GM12864 (cell line): Measurements from ENCODE around the gene ALPG.
A peak's percentile ranks its signal among the peaks of the same experiment; 100 is the strongest.
"Not testable (repeated sequence)": the region's sequence is repeated elsewhere in the genome, so short reads cannot be mapped to it uniquely, and the experiment has no call there.

ENCODE experiments used
- DNase-seq: peaks from one replicate; pipeline ENCODE4 v3.0.0-alpha.2; 2011; ENCODE audit warnings: low read depth
- H3K4me3 ChIP-seq: 2 replicates; pipeline ENCODE4 v1.5.1; 2011; ENCODE audit warnings: mild to moderate bottlenecking, low read depth, low read length, control low read depth
- TF ChIP-seq, protein P1 (sequence below): IDR thresholded peaks from 2 replicates; pipeline ENCODE4 v1.5.1; 2011; ENCODE audit warnings: low read depth, mild to moderate bottlenecking, moderate library complexity, low read length, control low read depth, inconsistent platforms; ENCODE audit errors: missing control alignments

Gene ALPG

DNA sequence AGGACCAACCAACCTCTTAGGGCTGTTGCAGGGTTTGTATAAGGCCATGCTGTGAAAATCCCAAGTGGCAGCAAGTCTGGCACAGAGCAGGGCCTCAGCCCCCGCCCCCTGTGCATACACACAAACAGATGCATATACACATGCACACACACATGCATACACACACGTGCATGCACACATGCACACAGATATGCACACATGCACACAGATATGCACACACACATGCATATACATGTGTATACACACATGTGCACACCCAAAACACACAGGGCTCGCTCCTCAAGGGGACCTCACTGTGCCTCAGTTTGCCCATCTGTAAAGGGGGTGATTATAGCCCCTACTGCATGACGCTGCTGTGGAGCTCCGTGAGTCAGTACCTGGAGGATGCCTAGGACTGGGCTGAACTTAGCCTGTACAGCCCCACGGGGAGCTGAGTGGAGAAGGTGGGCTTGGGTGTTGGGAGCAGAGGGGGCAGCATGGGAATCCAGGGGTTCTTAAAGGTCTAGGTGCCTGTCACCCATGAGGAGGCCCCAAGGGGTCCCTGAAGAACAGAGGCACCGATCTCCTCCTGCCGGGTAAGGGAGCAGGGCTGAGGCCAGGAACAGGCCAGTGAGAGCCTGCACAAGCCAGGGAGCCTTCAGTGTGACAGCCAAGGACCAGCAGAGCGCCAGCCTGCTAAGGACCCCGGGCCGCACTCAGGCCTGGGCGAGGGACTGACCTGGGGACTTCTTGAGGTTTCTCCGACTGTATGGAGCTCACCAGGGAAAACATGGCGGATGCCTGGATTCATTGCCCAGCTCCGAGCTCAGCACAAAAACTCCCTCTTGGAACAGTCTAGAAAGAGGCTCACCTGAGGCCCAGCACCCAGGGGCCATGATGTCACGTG lies 25.3 kb downstream of the ALPG start:
- no peak overlapping the region for H3K4me3 ChIP-seq
- no peak for DNase-seq
- TF ChIP-seq, protein P1, sequence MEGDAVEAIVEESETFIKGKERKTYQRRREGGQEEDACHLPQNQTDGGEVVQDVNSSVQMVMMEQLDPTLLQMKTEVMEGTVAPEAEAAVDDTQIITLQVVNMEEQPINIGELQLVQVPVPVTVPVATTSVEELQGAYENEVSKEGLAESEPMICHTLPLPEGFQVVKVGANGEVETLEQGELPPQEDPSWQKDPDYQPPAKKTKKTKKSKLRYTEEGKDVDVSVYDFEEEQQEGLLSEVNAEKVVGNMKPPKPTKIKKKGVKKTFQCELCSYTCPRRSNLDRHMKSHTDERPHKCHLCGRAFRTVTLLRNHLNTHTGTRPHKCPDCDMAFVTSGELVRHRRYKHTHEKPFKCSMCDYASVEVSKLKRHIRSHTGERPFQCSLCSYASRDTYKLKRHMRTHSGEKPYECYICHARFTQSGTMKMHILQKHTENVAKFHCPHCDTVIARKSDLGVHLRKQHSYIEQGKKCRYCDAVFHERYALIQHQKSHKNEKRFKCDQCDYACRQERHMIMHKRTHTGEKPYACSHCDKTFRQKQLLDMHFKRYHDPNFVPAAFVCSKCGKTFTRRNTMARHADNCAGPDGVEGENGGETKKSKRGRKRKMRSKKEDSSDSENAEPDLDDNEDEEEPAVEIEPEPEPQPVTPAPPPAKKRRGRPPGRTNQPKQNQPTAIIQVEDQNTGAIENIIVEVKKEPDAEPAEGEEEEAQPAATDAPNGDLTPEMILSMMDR = no peak

DNA sequence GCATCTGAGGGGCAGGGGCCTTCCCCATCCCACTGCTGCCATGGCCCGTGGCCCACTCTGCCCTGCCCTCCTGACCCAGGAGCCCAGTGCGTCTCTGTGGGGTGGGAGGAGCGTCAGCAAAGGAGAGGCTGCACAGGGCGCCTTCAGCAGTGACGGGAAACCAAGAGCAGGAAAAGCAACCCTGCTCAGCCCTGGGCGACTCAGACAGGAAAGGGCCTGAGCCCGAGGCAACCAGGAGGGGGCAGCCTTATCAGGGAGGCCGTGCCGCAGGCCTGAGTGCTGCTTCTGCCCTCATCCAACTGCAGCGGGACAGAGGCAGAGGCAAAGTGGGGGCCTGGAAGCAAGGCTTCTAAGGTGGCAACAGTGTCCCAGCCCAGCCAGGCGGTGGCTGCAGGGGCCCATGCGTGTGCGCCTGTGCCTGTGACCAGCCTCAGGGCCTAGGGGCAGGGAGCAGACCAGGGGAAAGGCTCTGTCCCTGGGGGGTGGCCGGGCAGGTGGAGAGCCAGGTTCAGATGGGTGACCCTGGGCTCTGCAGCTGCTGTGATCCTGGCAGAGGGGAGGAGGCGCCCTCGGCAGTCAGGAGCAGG lies 26.0 kb downstream of the ALPG start:
- H3K4me3 ChIP-seq = no peak overlapping the region
- TF ChIP-seq, protein P1 = peak; percentile 34
- DNase-seq = no peak

DNA sequence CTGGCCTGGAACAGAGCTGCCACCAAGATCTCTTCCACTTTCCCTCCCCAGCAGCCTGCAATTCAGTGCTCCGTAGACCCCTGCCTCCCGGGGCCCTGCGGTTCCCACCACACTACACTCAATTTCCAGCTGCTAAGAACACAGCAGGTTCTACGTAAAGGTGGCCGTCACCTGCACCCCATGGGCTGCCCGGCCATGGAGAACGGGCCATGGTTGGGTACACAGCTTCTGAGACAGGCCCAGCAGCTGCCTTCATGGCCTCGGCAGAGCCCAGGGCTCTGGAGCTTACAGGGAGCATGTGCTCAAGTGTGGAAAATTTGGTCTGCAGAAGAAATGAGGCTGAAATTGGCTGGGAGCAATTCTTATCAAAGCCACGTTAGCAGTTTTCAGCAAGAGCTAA lies 27.0 kb downstream of the ALPG start:
- H3K4me3 ChIP-seq, DNase-seq: not testable (repeated sequence)

DNA sequence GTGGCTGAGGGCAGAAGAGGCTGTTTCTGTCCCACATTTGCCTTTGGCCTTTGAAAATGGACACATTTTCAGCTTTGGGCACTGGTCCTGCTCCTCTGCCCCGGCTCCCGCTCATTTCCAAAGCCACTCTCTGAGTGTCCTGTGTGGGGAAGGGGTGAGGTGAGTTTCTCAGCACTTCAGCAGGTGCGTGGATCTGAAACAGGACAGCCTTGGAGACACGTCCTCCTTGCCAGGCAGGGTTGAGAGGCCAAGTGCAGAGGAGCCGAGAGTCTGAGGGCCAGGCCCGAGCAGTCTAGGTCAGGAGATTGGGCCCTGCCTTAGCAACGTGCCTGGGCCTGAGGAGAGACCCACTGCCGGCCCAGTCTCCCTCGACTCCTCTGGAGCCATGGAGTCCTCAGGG lies 27.4 kb downstream of the ALPG start:
- TF ChIP-seq, protein P1 = no peak
- no peak for DNase-seq
- no peak overlapping the region for H3K4me3 ChIP-seq

DNA sequence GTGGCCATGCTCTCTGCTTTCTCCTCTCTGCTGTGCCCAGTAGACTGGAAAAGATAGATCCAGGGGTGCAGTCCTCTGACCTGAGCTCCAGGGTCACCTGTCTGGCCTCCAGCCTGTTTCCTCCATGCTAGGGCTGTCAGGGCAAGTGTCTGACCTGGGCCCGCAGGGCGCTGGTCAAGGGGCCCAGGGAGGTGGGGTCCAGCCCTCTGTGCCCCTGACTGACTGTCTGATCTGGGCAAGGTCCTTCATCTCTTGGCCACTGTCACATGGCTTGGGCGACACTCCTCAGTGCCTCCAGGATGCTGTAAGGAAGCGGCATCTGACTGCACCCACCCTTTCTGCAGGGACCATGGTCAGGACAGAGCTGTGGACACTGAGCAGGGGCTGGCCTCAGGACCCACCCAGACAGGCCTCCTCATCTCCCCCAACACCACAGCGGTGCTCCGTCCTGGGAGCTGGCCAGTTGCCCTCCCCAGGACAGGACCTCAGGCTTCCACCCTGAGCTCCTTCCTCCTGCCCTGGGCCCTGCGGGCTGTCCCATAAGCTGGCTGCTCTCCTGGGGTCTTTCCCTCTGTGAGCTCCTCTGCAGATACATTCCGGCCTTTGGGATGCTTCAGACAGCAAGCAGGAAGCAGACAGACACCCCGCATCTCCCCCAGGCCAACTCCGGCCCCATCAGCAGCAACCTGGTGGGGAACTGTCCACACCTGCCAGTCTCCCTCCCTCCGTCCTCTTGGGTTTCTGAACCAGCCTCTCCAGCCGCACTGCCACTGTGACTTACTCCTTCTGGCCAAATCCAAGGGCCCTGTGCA lies 28.1 kb downstream of the ALPG start:
- TF ChIP-seq, protein P1 = no peak
- no peak for DNase-seq
- no peak overlapping the region for H3K4me3 ChIP-seq

DNA sequence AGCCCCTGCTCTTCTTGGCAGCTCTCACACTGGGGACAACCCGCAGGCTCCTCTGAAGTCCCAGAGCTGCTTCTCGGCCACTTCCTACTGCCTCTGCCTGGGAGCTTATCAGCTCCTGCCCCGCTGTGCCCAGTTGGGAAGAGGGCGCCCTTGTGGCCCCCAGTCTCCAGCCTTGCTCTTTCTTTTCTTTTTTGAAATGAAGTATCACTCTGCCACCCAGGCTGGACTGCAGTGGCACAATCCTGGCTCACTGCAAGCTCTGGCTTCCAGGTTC lies 28.7 kb downstream of the ALPG start:
- no peak for DNase-seq
- no peak overlapping the region for H3K4me3 ChIP-seq
- TF ChIP-seq, protein P1 = no peak

DNA sequence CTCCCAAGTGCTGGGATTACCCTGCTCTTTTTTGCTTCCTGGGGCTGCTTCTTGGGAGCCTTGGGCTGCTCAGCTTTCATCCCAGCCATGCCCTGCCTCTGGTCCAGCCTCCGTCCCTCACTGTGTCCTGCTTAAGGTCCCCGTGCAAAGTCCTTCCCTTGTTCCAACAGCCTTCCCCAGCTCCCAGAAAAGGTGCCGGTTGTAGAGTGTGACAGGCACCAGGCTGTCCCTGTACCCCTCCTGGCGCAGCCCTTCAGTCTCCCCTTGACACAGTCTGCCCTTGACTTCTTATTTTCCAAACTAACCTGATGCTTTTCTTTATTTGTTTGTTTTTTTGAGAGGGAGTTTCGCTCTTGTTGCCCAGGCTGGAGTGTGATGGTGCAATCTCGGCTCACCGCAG lies 29.2 kb downstream of the ALPG start:
- no peak for DNase-seq
- H3K4me3 ChIP-seq = no peak overlapping the region
- TF ChIP-seq, protein P1 = no peak
